HepG2 (cell line): ENCODE data around the gene IMPDH1. TPM values are rescaled to one million over a fixed set of nuclear protein-coding genes. Genes with fewer than 3 reads are reported as not detected.
A peak's percentile ranks its signal among the peaks of the same experiment; 100 is the strongest.

Experiments used
- ISX ChIP-seq: sonication (generic); formaldehyde crosslinking; conservative IDR thresholded peaks from 2 replicates; pipeline ENCODE4 v1.5.0; 2020; ENCODE audit warnings: missing genetic modification reagents
- PRDM10 ChIP-seq: sonication (generic); formaldehyde crosslinking; IDR thresholded peaks from 2 replicates; pipeline ENCODE4 v1.4.0; 2020; ENCODE audit warnings: low read depth, missing genetic modification reagents
- SMC3 ChIP-seq: IDR thresholded peaks from 2 replicates; pipeline ENCODE4 v1.6.1; 2011; ENCODE audit warnings: low read length, improper control_type of control experiment
- USF2 ChIP-seq, 2 experiments: sonication (generic) in 1 of 2; formaldehyde crosslinking in 1 of 2; IDR thresholded peaks; 2 replicates each; pipeline versions ENCODE4 v1.5.1 to v1.6.1; 2011 to 2020; ENCODE audit warnings: borderline replicate concordance in 1 of 2, low read depth in 1 of 2, low read length in 1 of 2, mild to moderate bottlenecking in 1 of 2, missing genetic modification reagents in 1 of 2, moderate library complexity in 1 of 2
- ZMAT3 ChIP-seq: sonication (generic); formaldehyde crosslinking; conservative IDR thresholded peaks from 2 replicates; pipeline ENCODE4 v1.7.0; 2021; ENCODE audit warnings: missing genetic modification reagents
- ZNF292 ChIP-seq: sonication (generic); formaldehyde crosslinking; IDR thresholded peaks from 2 replicates; pipeline ENCODE4 v1.8.1; 2022; ENCODE audit warnings: mild to moderate bottlenecking, low read depth, missing genetic modification reagents, borderline replicate concordance
- ZNF644 ChIP-seq: IDR thresholded peaks from 2 replicates; pipeline ENCODE4 v1.6.1; 2016; ENCODE audit warnings: low read depth
- polyA plus RNA-seq, 8 experiments: library from polyadenylated mRNA; depleted of rRNA in 3 of 8; stranded (reverse) in 7 of 8; unstranded in 1 of 8; fragments of >200 nt; fragmentation: Illumina TruSeq in 4 of 8; extraction: Trizol in 4 of 8; gene quantifications; 2 replicates each; pipeline versions ENCODE4 v1.2.1 to v1.2.3, GENCODE V29; 2011 to 2016; ENCODE audit warnings: low read depth in 4 of 8, missing spikeins in 1 of 8, mixed read lengths in 1 of 8; ENCODE audit not compliant: insufficient read depth in 1 of 8
- total RNA-seq, 5 experiments: library from RNA; depleted of rRNA; stranded (reverse); fragments of >200 nt; fragmentation: Illumina TruSeq; extraction: Trizol; gene quantifications; 2 replicates each; pipeline ENCODE4 v1.2.3, GENCODE V29; 2016; ENCODE audit warnings: low read depth in 1 of 5

IMPDH1 gene
- total and polyA plus RNA-seq, 2 of the 13 experiments (the other 11 are each of a cell fraction or from before 2014, with no cell fraction given), result 22.8 to 34.0 TPM

- no peak for TF ChIP-seq PRDM10
- TF ChIP-seq USF2 (IDR thresholded peaks at IDR 0.05; ENCODE audit: low read depth, low read length), result no peak
- TF ChIP-seq USF2 (CRISPR knock-in tag; IDR thresholded peaks at IDR 0.05; ENCODE audit: borderline replicate concordance), result no peak
- no peak for TF ChIP-seq ZMAT3
- peak; percentile 88 for TF ChIP-seq SMC3
- no peak for TF ChIP-seq ZNF292
- no peak for TF ChIP-seq ISX (CRISPR knock-in tag)
- no peak for TF ChIP-seq ZNF644 (CRISPR knock-in tag)
Observed at GRCh38 chr7:128425850-128426249, 16.1 kb upstream of the IMPDH1 start (continued).
